KOPT-K1 (cell line): ENCODE results near the gene ANTKMT.
"Not testable (repeated sequence)": the region's sequence is repeated elsewhere in the genome, so short reads cannot be mapped to it uniquely, and the experiment has no call there.

Experiments used
- H3K27ac ChIP-seq: fragments of 200-600 bp; sonication (generic); 2 replicates; pipeline ENCODE4 v1.5.1; 2016; ENCODE audit warnings: antibody characterized with exemption, mild to moderate bottlenecking, low read depth, low read length; ENCODE audit not compliant: poor library complexity, severe bottlenecking
- H3K36me3 ChIP-seq: fragments of 200-600 bp; sonication (generic); 2 replicates; pipeline ENCODE4 v1.5.1; 2017; ENCODE audit warnings: antibody characterized with exemption, mild to moderate bottlenecking, low read length, moderate library complexity; ENCODE audit not compliant: insufficient read depth
- H3K9me3 ChIP-seq: fragments of 200-600 bp; sonication (generic); 2 replicates; pipeline ENCODE4 v1.5.1; 2017; ENCODE audit warnings: antibody characterized with exemption, low read length, mild to moderate bottlenecking; ENCODE audit not compliant: insufficient read depth, poor library complexity, severe bottlenecking

The ANTKMT gene

GRCh38 chr16:733382-734207 is 12.6 kb downstream of the ANTKMT start:
- H3K36me3 ChIP-seq: peaks cover 56% of the 10 kb centered on the region
- no peaks in the 10 kb centered on the region for H3K9me3 ChIP-seq
- no peak overlapping the region for H3K27ac ChIP-seq

DNA sequence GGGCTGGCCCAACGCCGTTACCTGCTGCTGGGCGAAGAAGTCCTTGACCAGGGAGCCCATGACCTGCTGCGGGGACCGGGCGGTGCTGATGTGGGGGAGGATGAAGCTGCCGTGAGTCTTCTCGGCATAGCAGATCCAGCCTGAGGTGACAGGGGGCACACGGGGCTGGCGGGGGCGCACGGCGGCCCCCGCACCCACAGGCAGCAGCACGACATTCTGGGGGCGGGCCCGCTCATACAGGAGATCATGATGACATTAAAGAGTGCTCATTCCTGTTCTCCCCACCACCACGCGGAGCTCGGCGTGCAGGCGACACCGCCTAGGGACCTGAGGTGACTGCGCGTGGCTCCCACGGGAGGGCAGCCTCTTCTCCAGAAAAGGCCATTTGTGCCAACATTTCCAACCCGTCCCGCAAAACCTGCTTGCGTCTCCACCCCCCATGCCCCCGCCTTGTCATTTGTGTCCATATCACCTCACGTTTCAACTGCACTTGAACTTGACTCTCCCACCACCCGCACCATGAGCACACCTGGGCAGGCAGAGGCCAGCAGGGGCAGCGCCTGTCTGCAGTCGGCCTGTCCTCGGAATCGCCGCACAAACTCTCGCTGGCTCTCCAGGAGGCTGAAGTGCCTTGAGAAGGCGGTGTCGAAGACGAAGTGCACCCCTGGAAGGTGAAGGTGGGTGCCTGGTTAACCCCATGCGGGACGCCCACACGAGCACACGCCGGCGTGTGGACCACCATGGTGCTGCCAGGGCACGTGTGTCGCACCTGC is 13.4 kb downstream of the ANTKMT start:
- H3K9me3 ChIP-seq: no peaks in the 10 kb centered on the region
- no peak overlapping the region for H3K27ac ChIP-seq
- peaks cover 56% of the 10 kb centered on the region for H3K36me3 ChIP-seq

- H3K27ac ChIP-seq: no peak overlapping the region
- peaks cover 56% of the 10 kb centered on the region for H3K36me3 ChIP-seq
- no peaks in the 10 kb centered on the region for H3K9me3 ChIP-seq
Observed at GRCh38 chr16:734981-735881, 14.3 kb downstream of the ANTKMT start.

GRCh38 chr16:735982-736453 is 15.1 kb downstream of the ANTKMT start:
- Histone ChIP-seq H3K9me3 (no peaks in the 10 kb centered on the region), H3K36me3 (peaks cover 56% of the 10 kb centered on the region), H3K27ac (no peak overlapping the region)

- H3K36me3 ChIP-seq: peaks cover 56% of the 10 kb centered on the region
Observed at GRCh38 chr16:736936-737481, 16.1 kb downstream of the ANTKMT start.

DNA sequence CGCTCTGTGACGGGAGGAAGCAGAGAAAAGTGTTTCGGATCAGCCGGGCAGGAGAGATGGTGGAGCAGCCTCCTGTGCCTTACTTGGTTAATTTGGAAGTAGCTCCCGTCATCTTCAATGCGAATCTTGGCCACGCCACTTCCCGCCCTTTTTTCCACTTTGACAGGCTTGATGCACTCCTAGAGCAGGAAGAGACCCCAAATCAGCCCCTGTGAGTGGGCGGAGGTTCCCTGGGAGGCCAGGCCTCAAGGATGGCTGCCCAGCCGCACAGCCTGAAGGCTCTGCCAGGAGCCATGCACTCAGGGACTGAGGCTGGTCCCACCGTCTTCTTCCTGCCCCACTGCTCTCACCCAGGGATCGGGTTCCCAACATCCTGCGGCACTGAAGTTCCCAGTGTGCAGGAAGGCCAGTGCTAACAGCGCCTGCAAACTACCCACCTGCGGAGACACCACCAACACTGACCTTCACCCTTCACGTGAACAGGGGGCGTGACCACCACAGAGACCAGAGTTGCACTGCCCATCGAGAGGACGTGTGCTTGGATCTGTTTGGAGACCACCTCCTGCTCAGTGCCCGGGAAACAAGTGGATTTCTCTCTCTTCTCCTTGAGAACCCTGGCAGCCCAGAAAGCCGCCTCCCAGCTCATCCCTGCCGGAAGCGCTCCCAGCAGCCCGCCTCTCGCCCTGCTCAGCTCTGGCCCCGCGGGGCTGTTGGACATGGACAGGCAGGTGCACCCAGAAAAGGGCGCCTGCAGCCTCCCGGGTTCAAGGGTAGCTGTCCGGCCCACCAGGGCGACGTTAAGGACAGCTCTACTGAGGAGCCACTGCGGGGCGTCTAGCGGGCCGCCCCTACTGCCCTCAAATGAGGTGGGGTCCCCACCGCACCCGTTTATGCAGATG is 18.9 kb downstream of the ANTKMT start:
- Histone ChIP-seq H3K9me3 (no peaks in the 10 kb centered on the region), H3K36me3 (peaks cover 31% of the 10 kb centered on the region)

More at GRCh38 chr16:736936-737481, 16.1 kb downstream of the ANTKMT start:
- no peak overlapping the region for H3K27ac ChIP-seq
- no peaks in the 10 kb centered on the region for H3K9me3 ChIP-seq

GRCh38 chr16:740459-740763 is 19.5 kb downstream of the ANTKMT start:
- peaks cover 26% of the 10 kb centered on the region for H3K36me3 ChIP-seq
- H3K9me3 ChIP-seq: no peaks in the 10 kb centered on the region
- H3K27ac ChIP-seq: peak overlapping the region; percentile 70

More for the DNA sequence above, 18.9 kb downstream of the ANTKMT start:
- H3K27ac ChIP-seq: peak overlapping the region; percentile 70

DNA sequence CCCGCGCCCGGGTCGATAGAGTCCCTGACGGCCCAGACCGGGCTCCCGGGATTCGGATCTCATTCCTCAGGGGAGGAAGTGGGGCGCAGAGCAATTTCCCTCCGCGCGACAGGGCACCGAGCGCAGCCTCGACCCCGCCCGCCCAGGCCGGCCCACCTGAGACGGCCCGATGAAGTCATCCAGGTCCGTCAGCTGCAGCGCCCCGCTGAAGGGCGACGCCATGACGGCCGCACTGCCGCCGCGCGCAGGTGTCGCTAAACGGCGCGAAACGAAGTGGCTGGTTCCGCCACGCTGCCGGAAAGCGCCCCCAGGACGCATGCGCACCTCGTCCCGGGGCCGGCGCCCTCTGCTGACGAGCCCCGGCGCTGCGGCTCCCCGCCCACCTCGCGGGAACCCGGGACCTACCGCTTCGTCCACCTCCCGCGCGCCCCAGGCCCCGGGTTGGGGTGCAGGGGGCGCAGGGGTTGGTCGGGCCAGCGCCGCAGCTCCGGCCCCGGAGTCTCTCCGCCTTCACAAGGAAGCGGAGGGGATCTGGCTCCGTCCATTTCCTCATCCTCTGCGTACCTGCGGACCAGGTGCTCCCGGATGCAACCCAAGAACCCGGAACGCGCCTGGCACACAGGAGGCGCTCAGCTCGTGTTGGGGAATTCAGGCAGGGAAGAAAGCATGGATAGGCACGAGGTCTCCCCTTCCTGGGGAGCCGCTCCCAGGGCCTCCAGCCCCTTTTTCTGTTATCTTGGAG is 20.0 kb downstream of the ANTKMT start, which contains the start of gene CIAO3:
CIAO3 (minus strand) TSS at position 234 of the 742 bp plus-strand sequence; CDS start at position 222, 12 bp downstream.
- H3K27ac ChIP-seq: peak within 1 kb of the TSS; percentile 70
- H3K36me3 ChIP-seq: peaks cover 21% of the 10 kb centered on the region
- no peaks in the 10 kb centered on the region for H3K9me3 ChIP-seq

- Histone ChIP-seq H3K36me3 (peaks cover 9% of the 10 kb centered on the region), H3K9me3 (no peaks in the 10 kb centered on the region), H3K27ac (no peak overlapping the region)
Observed at GRCh38 chr16:741986-742629, 21.2 kb downstream of the ANTKMT start.

DNA sequence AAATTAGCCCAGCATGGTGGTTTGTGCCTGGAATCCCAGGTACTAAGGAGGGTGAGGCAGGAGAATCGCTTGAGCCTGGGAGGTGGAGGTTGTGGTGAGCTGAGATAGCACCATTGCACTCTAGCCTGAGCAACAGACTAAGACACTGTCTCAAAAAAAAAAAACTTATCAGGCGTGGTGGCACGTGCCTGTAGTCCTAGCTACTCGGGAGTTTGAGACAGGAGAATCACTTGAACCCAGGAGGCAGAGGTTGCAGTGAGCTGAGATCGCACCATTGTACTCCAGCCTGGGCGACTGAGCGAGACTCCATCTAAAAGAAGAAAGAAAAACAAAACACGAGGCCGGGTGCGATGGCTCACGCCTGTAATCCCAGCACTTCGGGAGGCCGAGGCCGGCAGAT is 21.9 kb downstream of the ANTKMT start:
- not testable (repeated sequence) for H3K36me3 ChIP-seq, H3K27ac ChIP-seq, H3K9me3 ChIP-seq

DNA sequence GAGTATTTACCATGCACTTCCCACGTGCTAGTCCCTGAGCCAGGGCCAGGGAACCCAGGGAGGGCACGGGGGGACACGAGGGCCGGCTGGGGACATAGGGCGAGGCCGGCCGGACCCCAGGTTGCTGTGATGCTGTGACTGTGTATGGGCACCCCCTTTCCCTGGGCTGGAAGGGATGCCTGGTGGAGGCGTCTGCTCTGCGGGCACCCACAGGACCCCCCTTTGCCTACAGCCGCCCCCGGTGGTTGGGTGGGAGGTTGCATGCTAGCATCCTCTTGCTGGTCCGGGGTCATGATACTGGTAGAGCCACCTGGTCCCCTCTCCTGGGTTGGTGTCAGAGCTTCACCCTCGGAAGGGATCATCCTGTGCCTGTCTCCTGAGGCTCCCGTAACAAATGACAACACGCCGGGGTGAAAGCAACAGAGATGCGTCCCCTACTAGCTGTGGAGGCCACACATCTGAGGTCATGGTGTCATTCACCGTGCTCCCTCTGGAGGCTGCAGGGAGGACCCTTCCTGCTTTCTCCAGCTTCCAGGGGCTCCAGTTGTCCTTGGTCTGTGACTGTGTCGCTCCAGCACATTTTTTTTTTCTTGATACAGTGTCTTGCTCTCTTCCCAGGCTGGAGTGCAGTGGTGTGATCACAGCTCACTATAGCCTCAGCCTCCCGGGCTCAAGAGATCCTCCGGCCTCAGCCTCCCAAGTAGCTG is 23.0 kb downstream of the ANTKMT start:
- Histone ChIP-seq H3K36me3 (no peaks in the 10 kb centered on the region), H3K27ac (no peak overlapping the region), H3K9me3 (no peaks in the 10 kb centered on the region)

DNA sequence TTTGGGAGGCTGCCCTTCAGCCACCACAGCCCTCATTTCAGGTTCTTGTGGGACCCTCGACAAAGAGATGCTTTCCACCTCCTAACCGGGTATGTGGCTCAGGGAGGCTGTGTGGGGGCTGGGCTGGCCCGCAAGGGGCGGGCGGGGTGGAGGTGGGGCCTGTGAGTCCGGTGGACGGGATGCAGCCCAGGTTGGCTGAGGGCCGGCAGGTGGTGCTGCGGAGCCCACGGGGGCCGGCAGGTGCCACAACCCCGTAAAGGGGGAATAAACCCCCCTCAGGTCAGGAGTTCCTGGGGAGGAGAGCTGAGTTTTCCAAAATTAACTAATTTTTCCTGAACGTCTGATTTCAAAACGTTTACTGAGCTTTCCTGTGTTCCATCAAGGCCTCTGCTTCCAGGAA is 24.8 kb downstream of the ANTKMT start:
- H3K9me3 ChIP-seq: no peaks in the 10 kb centered on the region
- H3K27ac ChIP-seq: no peak overlapping the region
- H3K36me3 ChIP-seq: no peaks in the 10 kb centered on the region
